Left ventricle myocardium inferior (tissue), 1 donor: Measurements from ENCODE around the gene B3GNT5. TPM values are rescaled to one million over a fixed set of nuclear protein-coding genes. Genes with fewer than 3 reads are reported as not detected.
"Not testable (repeated sequence)": the region's sequence is repeated elsewhere in the genome, so short reads cannot be mapped to it uniquely, and the experiment has no call there.

Experiments used
- DNase-seq: peaks from one replicate; pipeline ENCODE4 v3.0.0-alpha.2; 2020
- H3K27ac ChIP-seq: fragments of 200-600 bp; replicated peaks from 2 replicates; pipeline ENCODE4 v1.8.0; 2021
- H3K27me3 ChIP-seq: fragments of 200-600 bp; 2 replicates; pipeline ENCODE4 v1.8.0; 2021; ENCODE audit warnings: low read depth
- H3K36me3 ChIP-seq: fragments of 200-600 bp; 2 replicates; pipeline ENCODE4 v1.8.0; 2021
- H3K4me1 ChIP-seq: fragments of 200-600 bp; 2 replicates; pipeline ENCODE4 v1.8.0; 2021
- H3K4me3 ChIP-seq: fragments of 200-600 bp; 2 replicates; pipeline ENCODE4 v1.8.0; 2021; ENCODE audit warnings: mild to moderate bottlenecking, moderate library complexity
- H3K9me3 ChIP-seq: fragments of 200-600 bp; replicated peaks from 2 replicates; pipeline ENCODE4 v1.8.0; 2021
- intact Hi-C: fragments of 100-400 bp; cut with micrococcal nuclease; formaldehyde crosslinking; loops from one replicate; pipeline ENCODE4 v1.11.0; 2022
- total RNA-seq: library from RNA; stranded (reverse); fragmentation: NEBNext Ultra II Directional; extraction: Animal tissue kit (Norgen Biotek cat#: 25700); gene quantifications from one replicate; pipeline ENCODE4 v1.2.1, GENCODE V29; 2021
- TF ChIP-seq, protein P1 (sequence below): fragments of 200-600 bp; IDR thresholded peaks from 2 replicates; pipeline ENCODE4 v1.8.0; 2021; ENCODE audit warnings: antibody characterized with exemption, mild to moderate bottlenecking, borderline replicate concordance
- donor health status: DM: no; HTN: yes; CAD: no; lungs with severe emphysema.

The B3GNT5 gene
- total RNA-seq, 1 donor from 2014 or later: 2.1 TPM

DNA sequence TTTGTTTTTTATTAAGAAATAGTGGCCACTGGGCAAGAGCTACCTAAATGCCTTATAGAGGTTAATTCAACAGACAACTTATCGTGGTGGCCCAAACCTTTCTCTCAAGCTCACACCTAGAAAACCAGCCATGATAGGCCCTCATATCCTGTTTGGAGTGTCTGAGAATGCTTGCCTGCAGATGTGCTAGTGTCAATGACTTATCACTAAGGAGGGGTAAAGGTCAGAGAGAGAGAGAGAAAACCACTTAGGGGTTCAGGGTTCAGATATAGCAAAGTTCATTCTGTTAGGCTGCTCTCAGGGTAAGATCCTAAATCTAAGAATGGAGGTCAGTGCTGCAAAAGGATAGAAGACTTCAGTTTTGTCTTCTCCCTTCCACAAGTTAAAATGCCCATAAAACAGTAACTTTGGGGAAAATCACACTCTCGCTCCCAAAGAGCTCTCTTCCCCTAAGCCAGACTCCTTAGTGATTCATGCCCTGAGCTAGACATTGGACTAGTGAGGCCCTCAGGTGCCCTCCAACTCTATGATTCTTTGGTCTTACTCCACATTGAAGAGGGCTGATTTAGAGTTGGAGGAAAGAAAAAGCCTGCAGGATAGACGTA is 30.3 kb upstream of the B3GNT5 start:
- TF ChIP-seq, protein P1, sequence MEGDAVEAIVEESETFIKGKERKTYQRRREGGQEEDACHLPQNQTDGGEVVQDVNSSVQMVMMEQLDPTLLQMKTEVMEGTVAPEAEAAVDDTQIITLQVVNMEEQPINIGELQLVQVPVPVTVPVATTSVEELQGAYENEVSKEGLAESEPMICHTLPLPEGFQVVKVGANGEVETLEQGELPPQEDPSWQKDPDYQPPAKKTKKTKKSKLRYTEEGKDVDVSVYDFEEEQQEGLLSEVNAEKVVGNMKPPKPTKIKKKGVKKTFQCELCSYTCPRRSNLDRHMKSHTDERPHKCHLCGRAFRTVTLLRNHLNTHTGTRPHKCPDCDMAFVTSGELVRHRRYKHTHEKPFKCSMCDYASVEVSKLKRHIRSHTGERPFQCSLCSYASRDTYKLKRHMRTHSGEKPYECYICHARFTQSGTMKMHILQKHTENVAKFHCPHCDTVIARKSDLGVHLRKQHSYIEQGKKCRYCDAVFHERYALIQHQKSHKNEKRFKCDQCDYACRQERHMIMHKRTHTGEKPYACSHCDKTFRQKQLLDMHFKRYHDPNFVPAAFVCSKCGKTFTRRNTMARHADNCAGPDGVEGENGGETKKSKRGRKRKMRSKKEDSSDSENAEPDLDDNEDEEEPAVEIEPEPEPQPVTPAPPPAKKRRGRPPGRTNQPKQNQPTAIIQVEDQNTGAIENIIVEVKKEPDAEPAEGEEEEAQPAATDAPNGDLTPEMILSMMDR: no peak
- intact Hi-C loops: no loop called here
- Histone ChIP-seq H3K27ac (no peak overlapping the region), H3K27me3 (peaks cover 13% of the 10 kb centered on the region), H3K4me3 (no peak overlapping the region), H3K36me3 (no peaks in the 10 kb centered on the region), H3K4me1 (no peaks in the 10 kb centered on the region), H3K9me3 (no peaks in the 10 kb centered on the region)
- no peak for DNase-seq

DNA sequence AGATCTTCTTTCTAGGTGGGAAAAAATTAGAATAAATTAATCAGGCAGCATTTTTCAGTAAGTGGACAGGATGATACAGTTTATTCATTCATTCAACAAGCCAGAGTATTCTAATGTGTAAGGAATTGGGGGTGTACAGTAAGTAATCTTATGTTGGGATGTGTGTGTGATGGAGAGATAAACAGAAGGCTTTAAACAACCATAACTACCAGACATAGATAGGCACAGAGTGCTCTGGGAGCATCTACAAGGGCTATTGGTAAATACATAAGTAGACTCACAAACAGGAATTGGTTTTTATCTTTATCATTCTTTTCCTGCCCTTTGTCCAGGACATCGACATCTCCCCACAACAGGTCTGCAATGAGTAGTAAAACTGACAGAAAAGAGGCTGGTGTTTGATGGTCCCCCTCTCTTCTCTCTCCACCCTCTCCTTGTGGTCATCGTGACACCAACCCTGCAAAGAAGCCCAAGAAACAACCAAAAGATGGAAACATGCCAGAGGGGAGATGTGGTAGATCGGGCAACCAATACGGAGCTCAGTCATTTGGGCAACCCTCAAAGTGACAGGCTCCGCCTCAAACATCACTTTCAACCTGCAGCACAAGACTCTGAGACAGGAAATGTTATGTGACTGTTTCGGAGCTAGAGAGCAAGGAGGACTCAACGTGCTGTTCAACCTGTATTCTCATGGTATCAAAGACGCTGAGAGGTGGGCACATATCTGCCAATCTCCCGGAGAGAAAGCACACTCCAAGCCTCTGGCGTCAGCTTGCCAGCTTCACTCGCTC is 28.7 kb upstream of the B3GNT5 start:
- Histone ChIP-seq H3K9me3 (no peaks in the 10 kb centered on the region), H3K27me3 (peaks cover 13% of the 10 kb centered on the region), H3K36me3 (no peaks in the 10 kb centered on the region), H3K4me1 (no peaks in the 10 kb centered on the region), H3K27ac (no peak overlapping the region), H3K4me3 (no peak overlapping the region)
- no peak for DNase-seq
- intact Hi-C loops: no loop called here
- TF ChIP-seq, protein P1: no peak

DNA sequence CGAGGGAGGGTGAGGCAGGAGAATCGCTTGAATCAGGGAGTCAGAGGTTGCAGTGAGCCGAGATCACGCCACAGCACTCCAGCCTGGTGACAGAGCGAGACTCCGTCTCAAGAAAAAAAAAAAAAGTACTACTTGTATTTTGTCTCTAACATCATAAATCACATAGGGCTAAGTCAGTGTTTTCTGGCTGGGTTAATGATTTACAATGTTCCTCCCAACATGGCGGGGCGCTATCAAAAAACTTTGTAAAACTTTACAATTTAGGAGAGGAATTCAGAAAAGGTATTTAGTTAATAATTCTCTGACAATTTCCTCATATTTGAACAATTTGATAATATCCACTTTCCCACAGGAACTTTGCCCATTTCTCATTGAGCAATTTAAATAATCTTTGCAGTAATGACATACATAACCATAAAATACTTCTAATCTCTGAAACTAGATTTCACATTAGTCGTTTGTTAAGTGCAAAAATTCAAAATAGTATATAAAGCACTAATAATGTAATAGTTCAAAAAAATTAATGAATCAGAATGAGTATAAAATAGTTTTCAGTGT is 26.6 kb upstream of the B3GNT5 start:
- TF ChIP-seq, protein P1: no peak
- Histone ChIP-seq H3K4me3 (no peak overlapping the region), H3K36me3 (no peaks in the 10 kb centered on the region), H3K4me1 (no peaks in the 10 kb centered on the region), H3K27ac (no peak overlapping the region), H3K9me3 (no peaks in the 10 kb centered on the region), H3K27me3 (peaks cover 7% of the 10 kb centered on the region)
- no peak for DNase-seq
- intact Hi-C loops: no loop called here

DNA sequence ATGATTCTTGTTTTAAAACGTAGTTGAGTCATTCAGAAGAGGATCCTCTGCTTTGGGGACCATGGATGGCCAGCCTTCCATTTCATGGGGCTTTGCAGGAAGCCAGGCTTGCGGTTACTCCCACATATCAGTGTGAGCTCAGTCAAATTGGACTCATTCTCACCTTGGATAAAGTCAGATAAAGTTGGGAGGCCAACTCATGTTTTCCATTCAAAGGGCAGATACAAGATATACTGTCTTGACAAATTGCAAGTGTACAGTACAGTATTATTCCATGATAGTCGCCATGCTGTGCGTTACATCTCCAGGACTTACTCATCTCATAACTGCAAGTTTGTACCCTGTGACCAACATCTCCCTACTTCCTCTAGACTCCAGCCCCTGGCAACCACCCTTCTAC is 25.5 kb upstream of the B3GNT5 start:
- Histone ChIP-seq H3K36me3 (no peaks in the 10 kb centered on the region), H3K9me3 (no peaks in the 10 kb centered on the region), H3K4me3 (no peak overlapping the region), H3K27ac (no peak overlapping the region), H3K4me1 (no peaks in the 10 kb centered on the region), H3K27me3 (no peaks in the 10 kb centered on the region)
- intact Hi-C loops: no loop called here
- DNase-seq: no peak
- TF ChIP-seq, protein P1: no peak

DNA sequence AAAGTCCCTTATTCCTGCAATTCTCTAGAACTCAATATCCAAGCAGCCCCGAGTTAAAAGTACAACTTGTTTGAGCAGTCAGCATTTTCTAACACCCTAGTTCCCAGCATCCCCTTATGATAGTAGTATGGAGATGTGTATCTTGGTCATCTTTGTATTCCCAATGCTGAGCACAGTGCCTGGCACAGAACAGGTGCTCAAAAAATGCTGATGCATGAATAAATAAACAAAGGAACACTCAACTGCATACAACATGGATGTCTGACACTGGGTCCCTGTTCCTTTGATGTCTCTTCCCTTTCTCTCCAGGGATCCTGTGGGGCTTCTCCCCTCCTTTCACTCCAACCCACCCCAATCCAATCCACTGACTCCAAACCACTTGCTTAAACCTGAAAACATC is 23.9 kb upstream of the B3GNT5 start:
- TF ChIP-seq, protein P1: no peak
- intact Hi-C loops: no loop called here
- DNase-seq: no peak

DNA sequence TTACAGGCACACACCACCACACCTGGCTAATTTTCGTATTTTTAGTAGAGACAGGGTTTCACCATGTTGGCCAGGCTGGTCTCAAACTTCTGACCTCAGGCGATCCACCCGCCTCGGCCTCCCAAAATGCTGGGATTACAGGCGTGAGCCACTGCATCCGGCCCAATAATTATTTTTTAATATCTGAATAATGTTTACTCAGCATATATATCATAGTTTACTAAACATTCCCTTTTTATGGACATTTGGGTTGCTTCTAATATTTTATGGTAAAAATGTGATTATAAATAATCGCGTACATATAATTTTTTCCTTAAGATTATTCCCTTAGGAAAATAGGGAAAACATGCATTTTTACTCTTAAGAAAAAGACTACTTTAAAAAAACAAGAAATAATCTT is 22.8 kb upstream of the B3GNT5 start:
- H3K27me3 ChIP-seq, H3K27ac ChIP-seq, intact Hi-C loops, H3K4me3 ChIP-seq, H3K4me1 ChIP-seq, H3K9me3 ChIP-seq, H3K36me3 ChIP-seq, DNase-seq: not testable (repeated sequence)

More for the DNA sequence above, 23.9 kb upstream of the B3GNT5 start:
- peaks cover 5% of the 10 kb centered on the region for H3K4me1 ChIP-seq
- H3K27ac ChIP-seq: no peak overlapping the region
- H3K9me3 ChIP-seq: no peaks in the 10 kb centered on the region
- no peaks in the 10 kb centered on the region for H3K36me3 ChIP-seq
- no peaks in the 10 kb centered on the region for H3K27me3 ChIP-seq
- H3K4me3 ChIP-seq: no peak overlapping the region
